Breast epithelium (tissue), 4 donors: ENCODE data around the gene PUM1. TPM values are rescaled to one million over a fixed set of nuclear protein-coding genes. Genes with fewer than 3 reads are reported as not detected.

Experiments
- DNase-seq, 2 donors: peaks; one replicate each; pipeline ENCODE4 v3.0.0-alpha.2; 2019; ENCODE audit warnings: low spot score in 2 of 2
- H3K27ac ChIP-seq, 2 donors: fragments of 200-600 bp; sonication (generic) in 1 of 2; one replicate each; pipeline ENCODE4 v1.5.1; 2016 to 2019; ENCODE audit warnings: mild to moderate bottlenecking in 1 of 2
- H3K27me3 ChIP-seq, 2 donors: fragments of 200-600 bp; sonication (generic) in 1 of 2; one replicate each; pipeline versions ENCODE4 v1.5.1 to v1.6.0; 2017 to 2019; ENCODE audit warnings: control low read depth in 1 of 2, mild to moderate bottlenecking in 1 of 2
- H3K36me3 ChIP-seq: fragments of 200-600 bp; one replicate; pipeline ENCODE4 v1.5.1; 2019
- H3K4me1 ChIP-seq, 2 donors: fragments of 200-600 bp; sonication (generic); one replicate each; pipeline ENCODE4 v1.5.1; 2016 to 2019; ENCODE audit warnings: control low read depth in 1 of 2
- H3K4me3 ChIP-seq, 3 donors: fragments of 200-600 bp; sonication (generic); 1 replicate in 2 of 3; 2 replicates in 1 of 3; pipeline ENCODE4 v1.5.1; 2016 to 2019; ENCODE audit warnings: mild to moderate bottlenecking in 3 of 3, moderate library complexity in 2 of 3
- H3K9me3 ChIP-seq, 2 donors: fragments of 200-600 bp; sonication (generic) in 1 of 2; one replicate each; pipeline ENCODE4 v1.5.1; 2016 to 2019; ENCODE audit warnings: control low read depth in 1 of 2
- POLR2A ChIP-seq: fragments of 450-650 bp; IDR thresholded peaks from one replicate; pipeline ENCODE4 v1.6.1; 2016; ENCODE audit warnings: antibody characterized with exemption, mild to moderate bottlenecking, moderate library complexity
- POLR2AphosphoS5 ChIP-seq, 3 donors: sonication (generic); formaldehyde crosslinking; IDR thresholded peaks; one replicate each; pipeline ENCODE4 v1.6.1; 2017; ENCODE audit warnings: antibody characterized with exemption in 3 of 3
- intact Hi-C: fragments of 100-400 bp; cut with DNase I; formaldehyde crosslinking; loops from one replicate; pipeline ENCODE4 v1.15.1; 2023; ENCODE audit warnings: low total_unique reads
- total RNA-seq, 3 donors: library from RNA; depleted of rRNA; stranded (reverse); fragments of >200 nt; gene quantifications; one replicate each; pipeline ENCODE4 v1.1.0, GENCODE V29; 2016
- TF ChIP-seq, protein P1 (sequence below), 3 donors: fragments of 450-650 bp; IDR thresholded peaks; one replicate each; pipeline ENCODE4 v1.5.1; 2016 to 2017; ENCODE audit warnings: antibody characterized with exemption in 3 of 3, mild to moderate bottlenecking in 3 of 3, moderate library complexity in 3 of 3

PUM1 gene
- total RNA-seq, 3 donors from 2014 or later, result 93.8 to 149 (median 116) TPM

DNA sequence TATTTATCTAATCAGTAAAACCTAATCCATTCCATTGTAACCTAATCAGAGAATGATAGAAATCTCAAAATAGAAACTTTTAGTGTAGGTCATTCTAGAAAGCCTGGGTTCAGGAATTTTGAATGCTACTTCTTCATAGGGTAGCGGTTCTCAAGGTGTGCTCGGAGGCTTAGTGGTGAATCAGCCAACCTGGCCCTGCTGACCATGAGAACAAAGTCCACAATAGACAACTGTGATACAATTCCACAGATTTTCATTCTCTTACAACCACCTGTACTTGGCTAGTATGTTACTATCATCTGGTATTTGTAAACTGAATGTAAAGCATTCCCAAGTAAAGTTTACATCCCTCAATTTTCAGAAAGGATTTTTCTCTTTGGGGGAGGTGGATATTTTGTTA, 7.5 kb upstream of the PUM1 start:
- H3K36me3 ChIP-seq, result no peaks in the 10 kb centered on the region
- TF ChIP-seq, protein P1, sequence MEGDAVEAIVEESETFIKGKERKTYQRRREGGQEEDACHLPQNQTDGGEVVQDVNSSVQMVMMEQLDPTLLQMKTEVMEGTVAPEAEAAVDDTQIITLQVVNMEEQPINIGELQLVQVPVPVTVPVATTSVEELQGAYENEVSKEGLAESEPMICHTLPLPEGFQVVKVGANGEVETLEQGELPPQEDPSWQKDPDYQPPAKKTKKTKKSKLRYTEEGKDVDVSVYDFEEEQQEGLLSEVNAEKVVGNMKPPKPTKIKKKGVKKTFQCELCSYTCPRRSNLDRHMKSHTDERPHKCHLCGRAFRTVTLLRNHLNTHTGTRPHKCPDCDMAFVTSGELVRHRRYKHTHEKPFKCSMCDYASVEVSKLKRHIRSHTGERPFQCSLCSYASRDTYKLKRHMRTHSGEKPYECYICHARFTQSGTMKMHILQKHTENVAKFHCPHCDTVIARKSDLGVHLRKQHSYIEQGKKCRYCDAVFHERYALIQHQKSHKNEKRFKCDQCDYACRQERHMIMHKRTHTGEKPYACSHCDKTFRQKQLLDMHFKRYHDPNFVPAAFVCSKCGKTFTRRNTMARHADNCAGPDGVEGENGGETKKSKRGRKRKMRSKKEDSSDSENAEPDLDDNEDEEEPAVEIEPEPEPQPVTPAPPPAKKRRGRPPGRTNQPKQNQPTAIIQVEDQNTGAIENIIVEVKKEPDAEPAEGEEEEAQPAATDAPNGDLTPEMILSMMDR (IDR thresholded peaks at IDR 0.05), result no peak
- TF ChIP-seq POLR2A (no peak), POLR2AphosphoS5 (IDR thresholded peaks at IDR 0.05) (no peak)
- H3K9me3 ChIP-seq, result no peaks in the 10 kb centered on the region
- H3K4me3 ChIP-seq, result no peak overlapping the region
- intact Hi-C loops, result no loop called here
- DNase-seq, result no peak
- H3K27me3 ChIP-seq, result no peaks in the 10 kb centered on the region
- no peak overlapping the region for H3K27ac ChIP-seq
- H3K4me1 ChIP-seq, result no peaks in the 10 kb centered on the region

DNA sequence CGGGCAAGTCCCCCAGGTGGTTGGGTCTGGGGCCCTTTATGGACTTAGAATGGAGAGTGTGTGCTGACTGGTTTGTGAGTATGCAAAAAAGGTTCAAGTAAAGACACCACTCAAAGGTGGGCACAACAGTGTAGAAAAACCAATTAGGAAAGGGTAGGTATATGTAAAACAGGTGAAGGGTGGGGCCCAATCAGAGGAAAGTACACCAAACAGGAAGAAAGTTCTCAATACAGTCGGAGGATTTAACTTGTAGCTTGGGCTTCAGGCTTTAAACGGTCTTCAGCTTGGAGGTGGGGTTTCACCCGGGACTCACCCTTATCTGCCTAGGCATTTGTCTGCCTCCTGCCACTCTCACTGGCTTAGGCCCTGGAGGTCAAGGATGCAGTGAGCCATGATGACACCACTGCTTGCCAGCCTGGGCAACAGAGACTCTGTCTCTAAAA, 6.8 kb upstream of the PUM1 start:
- no peaks in the 10 kb centered on the region for H3K9me3 ChIP-seq
- H3K27ac ChIP-seq, result no peak overlapping the region
- no peaks in the 10 kb centered on the region for H3K4me1 ChIP-seq
- intact Hi-C loops, result no loop called here
- H3K4me3 ChIP-seq, result no peak overlapping the region
- TF ChIP-seq POLR2A (no peak), POLR2AphosphoS5 (IDR thresholded peaks at IDR 0.05) (no peak)
- TF ChIP-seq, protein P1 (IDR thresholded peaks at IDR 0.05), result no peak
- no peaks in the 10 kb centered on the region for H3K27me3 ChIP-seq
- DNase-seq, result no peak
- H3K36me3 ChIP-seq, result no peaks in the 10 kb centered on the region

DNA sequence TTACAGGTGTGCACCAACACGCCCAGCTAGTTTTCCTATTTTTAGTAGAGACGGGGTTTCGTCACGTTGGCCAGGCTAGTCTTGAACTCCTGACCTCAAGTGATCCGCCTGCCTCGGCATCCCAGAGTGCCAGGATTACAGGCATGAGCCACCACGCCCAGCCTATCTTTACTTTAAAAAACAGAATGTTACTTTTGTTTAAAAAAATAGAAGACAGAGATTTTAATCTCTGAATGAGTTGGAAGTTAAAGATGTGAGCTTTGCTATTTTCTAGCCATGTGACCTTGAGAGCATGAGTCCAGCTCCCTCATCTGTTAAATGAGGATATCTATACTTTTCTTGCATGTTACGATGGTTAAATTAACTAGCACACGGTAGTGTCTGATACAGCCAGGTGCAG, 3.9 kb upstream of the PUM1 start:
- TF ChIP-seq POLR2A, result no peak
- TF ChIP-seq POLR2AphosphoS5 (IDR thresholded peaks at IDR 0.05), result no peak
- H3K36me3 ChIP-seq, result no peaks in the 10 kb centered on the region
- intact Hi-C loops, result no loop called here
- no peak overlapping the region for H3K4me3 ChIP-seq
- no peaks in the 10 kb centered on the region for H3K4me1 ChIP-seq
- H3K27ac ChIP-seq, result no peak overlapping the region
- H3K27me3 ChIP-seq, result no peaks in the 10 kb centered on the region
- H3K9me3 ChIP-seq, result no peaks in the 10 kb centered on the region
- DNase-seq, result no peak

DNA sequence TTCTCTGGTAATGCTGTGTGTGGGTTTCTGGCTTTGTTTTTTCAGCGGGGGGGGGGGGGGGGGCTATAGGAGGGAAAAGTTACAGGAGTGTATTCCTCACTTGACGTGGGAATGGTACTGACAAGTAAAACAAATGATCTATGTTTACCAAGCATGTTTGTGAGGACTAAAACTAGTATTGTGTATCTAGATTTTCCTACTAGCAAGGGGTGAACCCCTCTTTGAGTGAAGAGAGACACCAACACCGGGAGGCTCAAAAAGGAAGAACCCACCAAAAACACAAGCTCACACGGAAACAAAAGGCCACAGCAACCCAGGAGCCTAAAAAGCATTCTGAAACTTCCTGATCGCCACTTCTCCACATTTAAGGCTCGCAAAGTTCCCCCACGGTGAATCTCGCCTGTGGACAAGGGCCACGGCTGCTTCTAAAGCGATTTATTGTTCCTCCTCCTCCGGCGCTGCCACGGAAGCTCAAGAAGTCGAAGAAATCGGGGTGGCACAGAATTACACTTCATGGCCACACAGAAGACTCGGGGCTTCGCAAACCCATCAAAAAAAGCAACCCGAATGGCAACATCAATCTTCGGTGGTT, 703 bp downstream of the PUM1 start:
- intact Hi-C loops, result no loop called here
- DNase-seq, result no peak
- H3K4me1 ChIP-seq, result peaks cover 0 to 7% of the 10 kb centered on the region in 2 donors

DNA sequence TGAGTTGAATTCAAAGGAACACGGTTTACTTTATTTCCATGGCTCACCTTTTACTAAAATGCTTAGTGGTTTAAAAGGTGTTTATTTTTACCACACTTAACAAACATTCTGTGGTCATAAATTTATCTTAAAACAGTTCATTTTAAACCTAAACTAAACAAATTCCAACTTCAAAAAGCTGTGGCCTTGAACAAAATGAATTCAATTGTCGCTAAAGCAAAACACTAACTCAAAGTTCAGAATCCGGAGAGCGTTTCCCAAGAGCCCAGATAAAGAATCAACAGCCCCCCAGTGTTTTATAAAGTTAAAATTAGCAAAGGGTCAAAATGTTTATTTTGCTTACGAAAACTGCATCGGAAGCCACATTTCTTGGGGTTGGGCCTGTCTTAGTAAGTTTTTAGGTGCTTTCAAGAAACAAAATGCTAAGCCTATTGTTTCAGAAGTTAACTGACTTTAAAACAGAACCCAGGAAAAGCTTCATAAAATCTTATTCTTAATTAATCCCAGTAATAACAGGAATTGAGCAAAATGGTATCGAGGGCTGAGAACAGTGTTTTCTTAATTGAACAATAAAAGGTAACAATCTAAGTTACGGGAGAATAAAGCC, 1.3 kb downstream of the PUM1 start:
- Histone ChIP-seq H3K27ac (peak overlapping the region; percentile 96 to 99), H3K4me3 (peak overlapping the region; percentile 68 to 78 (median 69)), H3K27me3 (no peaks in the 10 kb centered on the region), H3K9me3 (no peaks in the 10 kb centered on the region), H3K36me3 (no peaks in the 10 kb centered on the region), H3K4me1 (peaks cover 0 to 7% of the 10 kb centered on the region in 2 donors)
- no peak for DNase-seq
- intact Hi-C loops, result no loop called here
- no peak for TF ChIP-seq POLR2AphosphoS5 (IDR thresholded peaks at IDR 0.05)
- TF ChIP-seq, protein P1 (IDR thresholded peaks at IDR 0.05), result no peak
- TF ChIP-seq POLR2A, result no peak

More for the DNA sequence above, 703 bp downstream of the PUM1 start:
- Histone ChIP-seq H3K4me3 (peak overlapping the region; percentile 68 to 78 (median 69)), H3K36me3 (no peaks in the 10 kb centered on the region), H3K27me3 (no peaks in the 10 kb centered on the region), H3K27ac (peak overlapping the region; percentile 96 to 99), H3K9me3 (no peaks in the 10 kb centered on the region)
- TF ChIP-seq POLR2A (no peak), POLR2AphosphoS5 (IDR thresholded peaks at IDR 0.05) (no peak)
- TF ChIP-seq, protein P1 (IDR thresholded peaks at IDR 0.05), result no peak
